Brain microvascular endothelial cell (primary cell): ENCODE data around the gene GIPC1.

Experiments
- DNase-seq: peaks from one replicate; pipeline ENCODE4 v3.0.0-alpha.2; 2020
- H3K27ac ChIP-seq: fragments of 250-450 bp; sonication (Bioruptor Pico); 2 replicates; pipeline ENCODE4 v1.5.1; 2020; ENCODE audit warnings: mild to moderate bottlenecking, moderate library complexity
- H3K27me3 ChIP-seq: fragments of 250-450 bp; sonication (Bioruptor Pico); replicated peaks from 2 replicates; pipeline ENCODE4 v1.5.1; 2020; ENCODE audit warnings: mild to moderate bottlenecking
- H3K36me3 ChIP-seq: fragments of 250-450 bp; sonication (Bioruptor Pico); replicated peaks from 2 replicates; pipeline ENCODE4 v1.5.1; 2020; ENCODE audit warnings: mild to moderate bottlenecking
- H3K4me3 ChIP-seq: 2 replicates; pipeline ENCODE4 v1.5.1; 2011; ENCODE audit warnings: low read depth, mild to moderate bottlenecking, control low read depth, low read length, moderate library complexity
- in situ Hi-C: cut with HindIII; loops from 2 replicates; pipeline ENCODE4 v1.10.0; 2017; ENCODE audit warnings: low sequenced_read_pairs, low pct_ligation_motif_present
- TF ChIP-seq, protein P1 (sequence below): IDR thresholded peaks from 2 replicates; pipeline ENCODE4 v1.5.1; 2011; ENCODE audit warnings: low read depth, mild to moderate bottlenecking, moderate library complexity, low read length, control low read depth, inconsistent platforms; ENCODE audit errors: missing control alignments

Gene GIPC1

DNA sequence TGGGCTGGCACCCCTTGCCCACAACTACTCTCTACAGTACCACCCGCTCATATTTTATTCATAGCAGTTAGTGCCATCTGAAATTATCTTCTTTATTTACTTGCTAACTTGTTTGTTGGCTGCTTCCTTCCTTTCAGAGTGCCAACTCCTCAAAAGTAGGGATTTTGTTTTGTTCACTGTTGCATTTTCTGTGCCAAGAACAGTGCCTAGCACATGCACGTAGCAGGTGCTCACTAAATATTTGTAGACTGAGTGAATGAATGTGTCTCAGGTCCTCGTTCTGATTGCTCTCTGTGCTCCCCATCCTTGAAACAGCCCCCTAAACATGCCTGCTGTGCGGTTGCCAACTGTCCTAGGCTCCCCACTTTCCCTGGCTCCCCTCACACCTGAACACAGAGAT, 1.5 kb downstream of the GIPC1 start:
- Histone ChIP-seq H3K27ac (no peak overlapping the region), H3K36me3 (peaks cover 14% of the 10 kb centered on the region), H3K4me3 (peak overlapping the region; percentile 74), H3K27me3 (no peaks in the 10 kb centered on the region)
- in situ Hi-C loops: no loop called here
- DNase-seq: no peak
- TF ChIP-seq, protein P1, sequence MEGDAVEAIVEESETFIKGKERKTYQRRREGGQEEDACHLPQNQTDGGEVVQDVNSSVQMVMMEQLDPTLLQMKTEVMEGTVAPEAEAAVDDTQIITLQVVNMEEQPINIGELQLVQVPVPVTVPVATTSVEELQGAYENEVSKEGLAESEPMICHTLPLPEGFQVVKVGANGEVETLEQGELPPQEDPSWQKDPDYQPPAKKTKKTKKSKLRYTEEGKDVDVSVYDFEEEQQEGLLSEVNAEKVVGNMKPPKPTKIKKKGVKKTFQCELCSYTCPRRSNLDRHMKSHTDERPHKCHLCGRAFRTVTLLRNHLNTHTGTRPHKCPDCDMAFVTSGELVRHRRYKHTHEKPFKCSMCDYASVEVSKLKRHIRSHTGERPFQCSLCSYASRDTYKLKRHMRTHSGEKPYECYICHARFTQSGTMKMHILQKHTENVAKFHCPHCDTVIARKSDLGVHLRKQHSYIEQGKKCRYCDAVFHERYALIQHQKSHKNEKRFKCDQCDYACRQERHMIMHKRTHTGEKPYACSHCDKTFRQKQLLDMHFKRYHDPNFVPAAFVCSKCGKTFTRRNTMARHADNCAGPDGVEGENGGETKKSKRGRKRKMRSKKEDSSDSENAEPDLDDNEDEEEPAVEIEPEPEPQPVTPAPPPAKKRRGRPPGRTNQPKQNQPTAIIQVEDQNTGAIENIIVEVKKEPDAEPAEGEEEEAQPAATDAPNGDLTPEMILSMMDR: no peak

DNA sequence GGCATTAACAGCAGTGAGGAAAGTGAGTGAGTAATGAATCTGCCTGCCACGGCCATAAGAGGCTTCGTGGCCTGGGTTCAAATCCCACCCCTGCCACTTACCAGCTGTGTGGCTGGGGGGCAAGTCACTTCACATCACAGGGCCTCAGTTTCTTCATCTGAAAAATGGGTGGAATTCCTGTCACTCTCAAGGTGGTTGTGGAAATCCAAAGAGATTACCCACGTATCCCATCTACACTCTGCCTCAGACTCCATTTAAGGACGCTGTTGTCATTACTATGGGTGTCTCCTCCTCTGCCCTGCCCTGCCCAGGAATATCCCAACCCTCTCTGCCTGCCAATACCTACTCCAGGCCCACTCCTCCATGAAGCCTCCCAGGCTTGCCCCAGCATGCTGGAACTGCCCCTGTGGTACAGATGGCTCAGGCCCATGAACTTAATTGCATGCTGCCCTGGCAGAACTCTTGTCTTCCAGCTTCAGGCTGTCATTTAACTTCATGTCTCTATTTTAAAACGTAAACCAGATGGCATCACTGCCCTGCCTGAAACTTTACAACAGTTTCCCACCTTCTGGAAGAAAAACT, 3.1 kb downstream of the GIPC1 start:
- H3K27ac ChIP-seq: no peak overlapping the region
- H3K27me3 ChIP-seq: no peaks in the 10 kb centered on the region
- in situ Hi-C loops: no loop called here
- DNase-seq: no peak
- TF ChIP-seq, protein P1: no peak
- H3K4me3 ChIP-seq: no peak overlapping the region
- peaks cover 20% of the 10 kb centered on the region for H3K36me3 ChIP-seq

DNA sequence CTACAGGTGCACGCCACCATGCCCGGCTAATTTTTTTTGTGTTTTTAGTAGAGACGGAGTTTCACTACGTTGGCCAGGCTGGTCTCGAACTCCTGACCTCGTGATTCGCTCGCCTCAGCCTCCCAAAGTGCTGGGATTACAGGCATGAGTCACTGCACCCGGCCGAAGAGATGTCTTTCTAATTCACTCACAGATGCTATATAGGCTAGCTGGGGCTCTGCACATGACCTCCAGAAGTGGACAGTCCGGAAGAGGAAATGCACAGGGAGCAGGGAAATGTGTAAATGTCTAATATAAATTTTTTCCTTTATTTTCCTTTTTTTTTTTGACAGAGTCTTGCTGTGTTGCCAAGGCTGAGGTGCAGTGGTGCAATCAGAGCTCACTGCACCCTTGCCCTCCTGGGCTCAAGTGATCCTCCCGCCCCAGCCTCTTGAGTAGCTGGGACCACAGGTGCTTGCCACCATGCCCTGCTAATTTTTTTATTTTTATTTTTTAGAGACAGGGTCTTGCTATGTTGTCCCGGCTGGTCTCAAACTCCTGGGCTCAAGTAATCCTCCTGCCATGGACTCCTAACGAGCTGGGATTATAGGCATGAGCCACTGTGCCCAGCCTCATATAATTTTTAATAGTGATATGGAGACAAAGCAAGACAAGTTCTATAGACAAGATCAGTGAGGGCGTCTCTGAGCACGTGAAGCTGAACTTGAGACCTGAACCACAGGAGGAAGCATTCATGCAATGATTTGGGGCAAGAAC, 8.4 kb downstream of the GIPC1 start:
- in situ Hi-C loops: no loop called here
- H3K27me3 ChIP-seq: no peaks in the 10 kb centered on the region
- H3K4me3 ChIP-seq: no peak overlapping the region
- DNase-seq: no peak
- peaks cover 39% of the 10 kb centered on the region for H3K36me3 ChIP-seq
- no peak overlapping the region for H3K27ac ChIP-seq
- TF ChIP-seq, protein P1: no peak

DNA sequence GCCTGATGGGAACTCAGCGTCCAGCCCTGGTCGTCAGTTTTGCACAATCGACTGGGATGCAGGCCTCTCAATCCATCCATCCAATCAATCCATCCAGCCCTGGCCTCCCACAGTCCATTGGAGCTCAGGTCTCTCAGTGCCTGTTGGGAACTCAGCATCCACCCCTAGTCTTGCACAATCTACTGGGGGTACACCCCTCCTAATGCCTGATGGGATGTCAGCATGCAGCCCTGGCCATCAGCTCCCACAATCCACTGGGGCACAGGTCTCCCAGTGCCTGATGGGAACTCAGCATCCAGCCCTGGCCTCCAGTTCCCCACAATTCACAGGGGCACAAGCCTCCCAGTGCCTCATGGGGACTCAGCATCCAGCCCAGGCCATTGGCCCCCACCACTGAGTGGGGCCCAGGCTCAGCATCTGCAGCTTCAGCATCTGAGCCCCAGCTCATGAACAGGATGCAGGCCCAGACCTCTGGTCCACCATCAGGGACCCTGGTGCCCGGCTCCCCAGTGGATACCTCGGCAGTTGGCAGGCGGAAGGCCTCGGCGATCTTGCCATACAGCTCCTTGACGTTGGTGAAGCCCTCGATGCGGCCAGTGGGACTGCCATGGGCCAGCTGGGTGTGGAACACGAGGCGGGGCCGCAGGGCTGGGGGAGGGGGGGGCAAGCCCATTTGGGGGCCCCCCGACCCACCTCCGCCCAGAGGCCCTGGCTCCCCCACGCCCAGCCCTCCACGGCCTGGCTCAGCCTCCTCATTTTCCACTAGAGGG, 13.6 kb downstream of the GIPC1 start:
- H3K4me3 ChIP-seq: no peak overlapping the region
- H3K27me3 ChIP-seq: no peaks in the 10 kb centered on the region
- in situ Hi-C loops: no loop called here
- no peak overlapping the region for H3K27ac ChIP-seq
- DNase-seq: no peak
- TF ChIP-seq, protein P1: no peak
- peaks cover 53% of the 10 kb centered on the region for H3K36me3 ChIP-seq

DNA sequence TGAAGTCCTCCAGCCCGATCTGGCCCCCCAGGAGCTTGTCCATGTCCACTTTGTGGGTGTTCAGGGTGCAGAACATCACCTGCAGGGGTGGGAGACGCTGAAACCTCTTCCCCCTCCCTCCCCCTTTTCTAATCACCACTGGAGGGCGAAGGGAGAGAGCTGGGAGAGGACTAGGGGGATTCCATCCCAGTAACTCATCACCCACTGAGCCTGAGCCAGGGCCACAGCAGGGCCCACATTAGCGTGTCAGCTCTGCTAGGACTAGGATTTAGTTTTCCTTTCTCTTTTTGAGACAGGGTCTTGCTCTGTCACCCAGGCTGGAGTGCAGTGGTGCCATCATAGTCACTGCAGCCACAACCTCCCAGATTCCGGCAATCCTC, 15.2 kb downstream of the GIPC1 start:
- H3K4me3 ChIP-seq: no peak overlapping the region
- H3K27me3 ChIP-seq: no peaks in the 10 kb centered on the region
- TF ChIP-seq, protein P1: peak; percentile 14
- H3K36me3 ChIP-seq: peaks cover 43% of the 10 kb centered on the region
- DNase-seq: peak; percentile 38
- in situ Hi-C loops: no loop called here
- peak overlapping the region; percentile 25 for H3K27ac ChIP-seq
